GM10847 (cell line): Measurements from ENCODE around the gene GLI1.
A peak's percentile ranks its signal among the peaks of the same experiment; 100 is the strongest.

Experiments
- POLR2A ChIP-seq: IDR thresholded peaks from 2 replicates; pipeline ENCODE4 v1.6.1; 2011; ENCODE audit not compliant: insufficient read length; ENCODE audit errors: extremely low read depth

GLI1 gene

GRCh38 chr12:57475271-57476161, 15.9 kb downstream of the GLI1 start:
- TF ChIP-seq POLR2A = no peak

- peak; percentile 31 for TF ChIP-seq POLR2A
Measured at GRCh38 chr12:57476162-57476992, 16.8 kb downstream of the GLI1 start.

- TF ChIP-seq POLR2A = no peak
Measured at GRCh38 chr12:57476993-57477709, 17.6 kb downstream of the GLI1 start.

GRCh38 chr12:57477710-57478681, 18.4 kb downstream of the GLI1 start:
- TF ChIP-seq POLR2A = peak; percentile 34

- no peak for TF ChIP-seq POLR2A
Measured at GRCh38 chr12:57479043-57479375, 19.4 kb downstream of the GLI1 start.

GRCh38 chr12:57479376-57480115, 20.0 kb downstream of the GLI1 start, which contains the start of gene ARHGAP9:
Gene ARHGAP9, minus strand, starts transcription at chr12:57479866. Its CDS starts 460 bp downstream, at chr12:57479406.
- no peak for TF ChIP-seq POLR2A

GRCh38 chr12:57481671-57482070, 22.1 kb downstream of the GLI1 start:
- TF ChIP-seq POLR2A = no peak

GRCh38 chr12:57483466-57483865, 23.9 kb downstream of the GLI1 start:
- no peak for TF ChIP-seq POLR2A

GRCh38 chr12:57485695-57486094, 26.1 kb downstream of the GLI1 start:
- no peak for TF ChIP-seq POLR2A

GRCh38 chr12:57487055-57487596, 27.5 kb downstream of the GLI1 start:
- TF ChIP-seq POLR2A = no peak

- TF ChIP-seq POLR2A = peak; percentile 69
Measured at GRCh38 chr12:57487597-57488401, 28.2 kb downstream of the GLI1 start, which contains the start of gene MARS1. Gene MARS1, plus strand, starts transcription at chr12:57488068. Its CDS starts 23 bp downstream, at chr12:57488091.

GRCh38 chr12:57488402-57489156, 29.0 kb downstream of the GLI1 start:
- no peak for TF ChIP-seq POLR2A
